ENCODE results near the gene LPXN. TPM values are rescaled to one million over a fixed set of nuclear protein-coding genes. Genes with fewer than 3 reads are reported as not detected.

LPXN gene
- total and polyA plus RNA-seq, 10 of the 15 experiments (the other 5 are each of a cell fraction or from before 2014, with no cell fraction given) = 131 to 349 (median 201) TPM

GRCh38 chr11:58577555-58578135 is 2.0 kb upstream of the LPXN start (continued):
- TF ChIP-seq, protein P1, sequence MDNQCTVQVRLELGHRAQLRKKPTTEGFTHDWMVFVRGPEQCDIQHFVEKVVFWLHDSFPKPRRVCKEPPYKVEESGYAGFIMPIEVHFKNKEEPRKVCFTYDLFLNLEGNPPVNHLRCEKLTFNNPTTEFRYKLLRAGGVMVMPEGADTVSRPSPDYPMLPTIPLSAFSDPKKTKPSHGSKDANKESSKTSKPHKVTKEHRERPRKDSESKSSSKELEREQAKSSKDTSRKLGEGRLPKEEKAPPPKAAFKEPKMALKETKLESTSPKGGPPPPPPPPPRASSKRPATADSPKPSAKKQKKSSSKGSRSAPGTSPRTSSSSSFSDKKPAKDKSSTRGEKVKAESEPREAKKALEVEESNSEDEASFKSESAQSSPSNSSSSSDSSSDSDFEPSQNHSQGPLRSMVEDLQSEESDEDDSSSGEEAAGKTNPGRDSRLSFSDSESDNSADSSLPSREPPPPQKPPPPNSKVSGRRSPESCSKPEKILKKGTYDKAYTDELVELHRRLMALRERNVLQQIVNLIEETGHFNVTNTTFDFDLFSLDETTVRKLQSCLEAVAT (IDR thresholded peaks at IDR 0.05) = peak; percentile 95
- no peak for TF ChIP-seq NR2C2 (IDR thresholded peaks at IDR 0.05; ENCODE audit: borderline replicate concordance, control insufficient read depth, insufficient read length, low read depth)
- TF ChIP-seq, protein P2, sequence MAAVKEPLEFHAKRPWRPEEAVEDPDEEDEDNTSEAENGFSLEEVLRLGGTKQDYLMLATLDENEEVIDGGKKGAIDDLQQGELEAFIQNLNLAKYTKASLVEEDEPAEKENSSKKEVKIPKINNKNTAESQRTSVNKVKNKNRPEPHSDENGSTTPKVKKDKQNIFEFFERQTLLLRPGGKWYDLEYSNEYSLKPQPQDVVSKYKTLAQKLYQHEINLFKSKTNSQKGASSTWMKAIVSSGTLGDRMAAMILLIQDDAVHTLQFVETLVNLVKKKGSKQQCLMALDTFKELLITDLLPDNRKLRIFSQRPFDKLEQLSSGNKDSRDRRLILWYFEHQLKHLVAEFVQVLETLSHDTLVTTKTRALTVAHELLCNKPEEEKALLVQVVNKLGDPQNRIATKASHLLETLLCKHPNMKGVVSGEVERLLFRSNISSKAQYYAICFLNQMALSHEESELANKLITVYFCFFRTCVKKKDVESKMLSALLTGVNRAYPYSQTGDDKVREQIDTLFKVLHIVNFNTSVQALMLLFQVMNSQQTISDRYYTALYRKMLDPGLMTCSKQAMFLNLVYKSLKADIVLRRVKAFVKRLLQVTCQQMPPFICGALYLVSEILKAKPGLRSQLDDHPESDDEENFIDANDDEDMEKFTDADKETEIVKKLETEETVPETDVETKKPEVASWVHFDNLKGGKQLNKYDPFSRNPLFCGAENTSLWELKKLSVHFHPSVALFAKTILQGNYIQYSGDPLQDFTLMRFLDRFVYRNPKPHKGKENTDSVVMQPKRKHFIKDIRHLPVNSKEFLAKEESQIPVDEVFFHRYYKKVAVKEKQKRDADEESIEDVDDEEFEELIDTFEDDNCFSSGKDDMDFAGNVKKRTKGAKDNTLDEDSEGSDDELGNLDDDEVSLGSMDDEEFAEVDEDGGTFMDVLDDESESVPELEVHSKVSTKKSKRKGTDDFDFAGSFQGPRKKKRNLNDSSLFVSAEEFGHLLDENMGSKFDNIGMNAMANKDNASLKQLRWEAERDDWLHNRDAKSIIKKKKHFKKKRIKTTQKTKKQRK (IDR thresholded peaks at IDR 0.05; ENCODE audit: low read depth, low read length) = no peak
- TF ChIP-seq, protein P3, sequence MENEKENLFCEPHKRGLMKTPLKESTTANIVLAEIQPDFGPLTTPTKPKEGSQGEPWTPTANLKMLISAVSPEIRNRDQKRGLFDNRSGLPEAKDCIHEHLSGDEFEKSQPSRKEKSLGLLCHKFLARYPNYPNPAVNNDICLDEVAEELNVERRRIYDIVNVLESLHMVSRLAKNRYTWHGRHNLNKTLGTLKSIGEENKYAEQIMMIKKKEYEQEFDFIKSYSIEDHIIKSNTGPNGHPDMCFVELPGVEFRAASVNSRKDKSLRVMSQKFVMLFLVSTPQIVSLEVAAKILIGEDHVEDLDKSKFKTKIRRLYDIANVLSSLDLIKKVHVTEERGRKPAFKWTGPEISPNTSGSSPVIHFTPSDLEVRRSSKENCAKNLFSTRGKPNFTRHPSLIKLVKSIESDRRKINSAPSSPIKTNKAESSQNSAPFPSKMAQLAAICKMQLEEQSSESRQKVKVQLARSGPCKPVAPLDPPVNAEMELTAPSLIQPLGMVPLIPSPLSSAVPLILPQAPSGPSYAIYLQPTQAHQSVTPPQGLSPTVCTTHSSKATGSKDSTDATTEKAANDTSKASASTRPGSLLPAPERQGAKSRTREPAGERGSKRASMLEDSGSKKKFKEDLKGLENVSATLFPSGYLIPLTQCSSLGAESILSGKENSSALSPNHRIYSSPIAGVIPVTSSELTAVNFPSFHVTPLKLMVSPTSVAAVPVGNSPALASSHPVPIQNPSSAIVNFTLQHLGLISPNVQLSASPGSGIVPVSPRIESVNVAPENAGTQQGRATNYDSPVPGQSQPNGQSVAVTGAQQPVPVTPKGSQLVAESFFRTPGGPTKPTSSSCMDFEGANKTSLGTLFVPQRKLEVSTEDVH (IDR thresholded peaks at IDR 0.05; ENCODE audit: low read depth, partially characterized antibody) = no peak
- peak; percentile 39; the same call in 1 of the 2 replicates for TF ChIP-seq IRF4 (IDR thresholded peaks at IDR 0.05; ENCODE audit: low read depth, low read length)
- no peak for TF ChIP-seq SIX5 (IDR thresholded peaks at IDR 0.05; ENCODE audit: low read depth, low read length, severe bottlenecking)
- no peak for TF ChIP-seq FOXK2 (IDR thresholded peaks at IDR 0.05)
- TF ChIP-seq CTCF (IDR thresholded peaks at IDR 0.05 in 2 of 3, conservative IDR thresholded peaks at IDR 0.05 in 1 of 3; ENCODE audit: control insufficient read depth in 2 of 3, extremely low read depth in 1 of 3, insufficient read depth in 1 of 3, low read depth in 3 of 3, low read length in 3 of 3) = no peak
- no peak for TF ChIP-seq NR2C1 (IDR thresholded peaks at IDR 0.05)
- no peak for TF ChIP-seq ZBTB33 (IDR thresholded peaks at IDR 0.05)
- peak; percentile 73; the same call in 1 of the 2 replicates for TF ChIP-seq ELK1 (IDR thresholded peaks at IDR 0.05; ENCODE audit: low read depth, low read length)
- TF ChIP-seq BACH1 (IDR thresholded peaks at IDR 0.05; ENCODE audit: borderline replicate concordance) = 0 out of 2 replicates have a peak, but pooled peaks have one; percentile 40
- TF ChIP-seq SMAD1 (IDR thresholded peaks at IDR 0.05; ENCODE audit: low read depth, partially characterized antibody) = peak; percentile 86
- TF ChIP-seq POLR2A (IDR thresholded peaks at IDR 0.05; ENCODE audit: low read depth, low read length) = peak; percentile 90
- peak; percentile 65 to 75; a peak in 2 of 4 replicates for TF ChIP-seq IKZF2 (IDR thresholded peaks at IDR 0.05)
- TF ChIP-seq SRF (IDR thresholded peaks at IDR 0.05; ENCODE audit: low read depth in 2 of 2, low read length in 2 of 2) = peak in 1 of 2 experiments; percentile 76; a peak in 2 of 4 replicates
- TF ChIP-seq RCOR1 (conservative IDR thresholded peaks at IDR 0.05; ENCODE audit: low read depth, low read length) = no peak

Measured in GM12878 (cell line).